Activated T-helper 1 cell treated with anti-CD3 and anti-CD28 coated beads, Interleukin-2, amount 50 U/mL, for 16 hours (primary cell): Measurements from ENCODE around the gene C3orf33.

Experiments used
- DNase-seq, 2 donors: peaks; one replicate each; pipeline ENCODE4 v3.0.0-alpha.2; 2020; ENCODE audit warnings: low read depth in 1 of 2, low spot score in 1 of 2

Gene C3orf33

DNA sequence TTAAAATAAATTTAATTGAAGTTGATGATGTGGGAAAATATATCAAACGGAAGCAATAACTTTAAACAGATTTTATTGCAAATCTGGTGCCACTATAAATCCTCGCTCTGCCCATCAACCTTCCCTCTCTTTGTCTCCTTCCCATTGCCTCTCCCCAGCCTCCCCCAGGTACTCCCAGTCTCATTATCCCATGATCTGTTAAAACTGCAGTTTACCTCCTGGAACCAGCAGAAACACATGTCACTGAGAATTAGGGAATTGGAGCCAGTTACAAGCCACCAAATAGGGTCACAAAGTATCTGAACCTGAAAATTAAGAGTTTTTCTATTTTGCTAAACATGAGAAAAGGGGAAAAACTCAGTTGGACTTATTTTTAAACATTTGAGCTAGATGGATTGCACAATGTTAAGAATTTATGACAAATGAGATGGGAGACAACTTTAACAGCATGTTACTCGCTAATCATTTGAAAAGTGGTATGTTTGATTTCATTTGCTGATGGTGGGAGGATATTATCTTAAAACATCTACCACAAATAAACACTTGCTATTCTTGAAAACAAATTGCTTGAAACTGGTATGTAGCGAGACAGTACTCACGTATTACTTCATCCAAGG is 63.6 kb downstream of the C3orf33 start:
- DNase-seq = no peak

GRCh38 chr3:155741603-155742002 is 64.5 kb downstream of the C3orf33 start:
- no peak for DNase-seq

DNA sequence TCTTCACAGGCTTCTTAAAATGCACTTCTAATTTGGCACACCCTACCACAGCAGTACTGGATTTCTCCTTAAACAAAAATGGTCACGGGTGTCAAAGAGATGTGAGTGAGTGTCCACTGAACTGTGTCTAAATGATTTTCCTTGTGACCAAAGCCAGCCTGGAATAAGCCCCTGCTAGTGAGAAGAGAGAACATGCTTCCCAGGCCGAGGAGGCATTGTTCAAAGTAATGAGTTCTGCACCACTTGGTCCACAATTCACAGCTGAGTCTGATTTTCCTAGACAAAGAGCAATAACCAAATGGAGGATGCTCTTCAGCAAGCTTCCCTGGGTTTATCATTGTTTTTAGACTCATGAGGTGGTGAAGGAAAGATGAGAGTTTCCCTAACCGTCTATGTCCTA is 65.0 kb downstream of the C3orf33 start:
- no peak for DNase-seq

GRCh38 chr3:155739154-155739553 is 66.9 kb downstream of the C3orf33 start:
- no peak for DNase-seq

- DNase-seq = no peak
Measured at GRCh38 chr3:155738580-155739076, 67.5 kb downstream of the C3orf33 start.

- no peak for DNase-seq
Measured at GRCh38 chr3:155737844-155738460, 68.1 kb downstream of the C3orf33 start.

DNA sequence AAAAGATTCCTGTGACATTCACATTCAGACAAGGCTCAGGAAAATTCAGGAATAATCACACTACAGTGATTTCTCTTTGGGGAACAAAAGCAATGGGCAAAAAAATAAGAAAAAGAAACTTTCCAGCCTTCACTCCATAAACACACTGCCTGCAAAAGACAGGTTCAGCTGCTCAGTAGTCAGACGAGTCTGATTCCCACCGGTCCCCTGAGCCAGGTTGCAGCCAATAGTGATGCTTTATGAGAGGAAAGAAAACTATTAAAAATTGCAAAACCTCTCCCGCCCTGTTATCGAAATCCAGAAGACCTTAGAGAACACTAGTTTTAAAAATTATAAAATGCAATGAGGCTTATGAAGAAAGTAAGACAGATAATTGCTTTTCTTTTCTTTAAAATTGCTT is 69.7 kb downstream of the C3orf33 start:
- DNase-seq = no peak

DNA sequence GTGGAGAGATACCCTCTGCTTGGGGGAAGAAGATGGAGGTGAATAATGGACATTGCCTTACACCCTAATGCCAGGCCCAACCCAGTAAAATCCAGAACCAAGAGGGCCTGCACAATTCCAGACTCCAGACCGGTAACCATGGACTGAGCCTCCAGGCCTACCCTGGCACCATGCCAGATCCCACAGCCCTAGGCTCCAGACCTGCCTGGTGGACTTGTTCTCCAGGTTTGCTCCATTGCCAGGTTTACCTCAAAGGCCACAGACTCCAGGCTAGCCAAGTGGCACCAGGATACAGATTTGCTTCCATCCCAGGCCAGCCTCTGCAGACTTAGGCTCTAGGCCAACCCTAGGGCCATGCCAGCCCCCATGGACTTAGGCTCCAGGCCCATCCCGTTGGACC is 75.2 kb downstream of the C3orf33 start:
- no peak for DNase-seq

DNA sequence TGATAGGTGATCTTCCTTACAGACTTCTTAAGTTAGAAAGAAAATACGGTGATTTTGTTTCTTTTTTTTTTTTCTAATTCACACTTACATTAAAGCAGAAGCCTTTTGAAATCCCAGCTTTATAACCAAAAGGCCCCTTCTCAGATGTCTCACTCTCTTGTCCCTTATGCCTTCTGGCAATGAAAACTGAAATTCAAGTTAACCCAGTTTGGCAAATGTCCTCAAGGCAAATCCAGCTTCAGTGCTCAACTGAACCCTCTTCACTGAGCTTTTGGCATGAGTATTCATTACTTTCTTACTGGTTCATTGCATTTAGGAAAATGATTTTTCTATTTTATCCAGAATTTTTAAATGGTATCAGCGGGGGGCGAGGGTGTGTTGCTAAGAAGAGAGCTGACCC is 78.2 kb downstream of the C3orf33 start:
- DNase-seq = no peak

DNA sequence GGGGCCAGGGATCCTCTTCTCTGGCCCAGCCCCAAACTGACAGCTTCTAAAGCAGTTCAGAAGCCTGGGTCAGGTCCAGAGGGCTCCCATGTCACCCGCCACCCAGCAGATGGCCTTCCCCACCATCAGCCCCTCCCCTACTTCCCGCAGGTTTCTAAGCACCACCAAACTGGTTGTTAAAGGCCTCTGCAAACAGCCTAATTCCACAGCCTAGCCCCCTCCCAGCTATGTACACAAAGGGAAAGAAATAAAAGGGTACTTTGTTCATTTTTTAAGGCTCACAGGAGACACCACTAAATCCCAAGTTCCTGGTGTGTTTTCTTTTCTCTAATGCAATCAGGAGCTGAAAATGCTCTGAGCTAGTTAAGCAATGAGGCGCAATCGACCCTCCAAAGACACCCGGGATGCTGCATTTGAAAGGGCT is 91.8 kb downstream of the C3orf33 start:
- no peak for DNase-seq
